ENCODE data around the gene ATOH1.

DNA sequence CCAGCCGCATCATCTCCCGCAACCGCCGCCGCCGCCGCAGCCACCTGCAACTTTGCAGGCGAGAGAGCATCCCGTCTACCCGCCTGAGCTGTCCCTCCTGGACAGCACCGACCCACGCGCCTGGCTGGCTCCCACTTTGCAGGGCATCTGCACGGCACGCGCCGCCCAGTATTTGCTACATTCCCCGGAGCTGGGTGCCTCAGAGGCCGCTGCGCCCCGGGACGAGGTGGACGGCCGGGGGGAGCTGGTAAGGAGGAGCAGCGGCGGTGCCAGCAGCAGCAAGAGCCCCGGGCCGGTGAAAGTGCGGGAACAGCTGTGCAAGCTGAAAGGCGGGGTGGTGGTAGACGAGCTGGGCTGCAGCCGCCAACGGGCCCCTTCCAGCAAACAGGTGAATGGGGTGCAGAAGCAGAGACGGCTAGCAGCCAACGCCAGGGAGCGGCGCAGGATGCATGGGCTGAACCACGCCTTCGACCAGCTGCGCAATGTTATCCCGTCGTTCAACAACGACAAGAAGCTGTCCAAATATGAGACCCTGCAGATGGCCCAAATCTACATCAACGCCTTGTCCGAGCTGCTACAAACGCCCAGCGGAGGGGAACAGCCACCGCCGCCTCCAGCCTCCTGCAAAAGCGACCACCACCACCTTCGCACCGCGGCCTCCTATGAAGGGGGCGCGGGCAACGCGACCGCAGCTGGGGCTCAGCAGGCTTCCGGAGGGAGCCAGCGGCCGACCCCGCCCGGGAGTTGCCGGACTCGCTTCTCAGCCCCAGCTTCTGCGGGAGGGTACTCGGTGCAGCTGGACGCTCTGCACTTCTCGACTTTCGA, 654 bp downstream of the ATOH1 start:
- TF ChIP-seq POLR2A (IDR thresholded peaks at IDR 0.05) (no peak), CTCF (IDR thresholded peaks at IDR 0.05) (no peak), POLR2AphosphoS5 (IDR thresholded peaks at IDR 0.05) (no peak), EP300 (IDR thresholded peaks at IDR 0.05) (no peak)
